ENCODE data around the gene MINPP1. TPM values are rescaled to one million over a fixed set of nuclear protein-coding genes. Genes with fewer than 3 reads are reported as not detected.
A peak's percentile ranks its signal among the peaks of the same experiment; 100 is the strongest.

Gene MINPP1
- total and polyA plus RNA-seq, 4 donors: 19.1 to 111 (median 24.6) TPM

GRCh38 chr10:87504307-87504639 is 420 bp upstream of the MINPP1 start:
- 7% methylated on average over 10 of the region's 10 CpGs for WGBS
- TF ChIP-seq GABPA (IDR thresholded peaks at IDR 0.05 in 1 of 2, conservative IDR thresholded peaks at IDR 0.05 in 1 of 2): no peak
- no peak for TF ChIP-seq ZBTB33 (IDR thresholded peaks at IDR 0.05)
- TF ChIP-seq EGR1 (IDR thresholded peaks at IDR 0.05; ENCODE audit: low read depth in 2 of 2): peak in 1 of 2 donors; percentile 34
- peaks cover 0 to 47% (median 40%) of the 10 kb centered on the region in 4 donors for H3K4me1 ChIP-seq (ENCODE audit: control insufficient read depth in 4 of 4, insufficient read depth in 4 of 4, low read length in 3 of 4)
- H3K9me3 ChIP-seq (ENCODE audit: control insufficient read depth in 4 of 4, low read length in 3 of 4): no peaks in the 10 kb centered on the region
- peak overlapping the region in 1 of 2 donors; percentile 49 for H3K9ac ChIP-seq (ENCODE audit: low read depth in 1 of 2, low read length in 2 of 2)
- H3K27me3 ChIP-seq (ENCODE audit: control insufficient read depth in 4 of 4, insufficient read depth in 4 of 4, low read length in 3 of 4): no peaks in the 10 kb centered on the region
- no peak for DNase-seq (ENCODE audit: low spot score)
- H3K36me3 ChIP-seq (ENCODE audit: control insufficient read depth in 4 of 4, insufficient read depth in 3 of 4, low read depth in 1 of 4, low read length in 3 of 4): no peaks in the 10 kb centered on the region
- H3K27ac ChIP-seq (ENCODE audit: low read depth in 1 of 2, low read length in 2 of 2): peak overlapping the region; percentile 76 to 86
- peak overlapping the region; percentile 74 to 94 (median 91) for H3K4me3 ChIP-seq (ENCODE audit: low read depth in 1 of 3, low read length in 3 of 3)

GRCh38 chr10:87505366-87506111 is 846 bp downstream of the MINPP1 start:
- TF ChIP-seq HNF4A (conservative IDR thresholded peaks at IDR 0.05) (peak in 1 of 2 donors; percentile 5), RXRA (IDR thresholded peaks at IDR 0.05) (no peak), CTCF (IDR thresholded peaks at IDR 0.05; ENCODE audit: low read depth, low read length, missing input control) (peak; percentile 29), FOXA1 (IDR thresholded peaks at IDR 0.05) (no peak), RAD21 (IDR thresholded peaks at IDR 0.05) (peak; percentile 49 to 62), GABPA (IDR thresholded peaks at IDR 0.05 in 1 of 2, conservative IDR thresholded peaks at IDR 0.05 in 1 of 2) (no peak), ATF3 (IDR thresholded peaks at IDR 0.05) (no peak)
- peak; percentile 75 for DNase-seq (ENCODE audit: low spot score)
- H3K9ac ChIP-seq (ENCODE audit: low read depth in 1 of 2, low read length in 2 of 2): peak overlapping the region; percentile 76 to 77
- no peaks in the 10 kb centered on the region for H3K27me3 ChIP-seq (ENCODE audit: control insufficient read depth in 4 of 4, insufficient read depth in 4 of 4, low read length in 3 of 4)
- H3K27ac ChIP-seq (ENCODE audit: low read depth in 1 of 2, low read length in 2 of 2): peak overlapping the region; percentile 76 to 86
- WGBS: under 1% methylated on average over 41 of the region's 41 CpGs
- H3K9me3 ChIP-seq (ENCODE audit: control insufficient read depth in 4 of 4, low read length in 3 of 4): no peaks in the 10 kb centered on the region
- H3K4me3 ChIP-seq (ENCODE audit: low read depth in 1 of 3, low read length in 3 of 3): peak overlapping the region; percentile 74 to 94 (median 91)
- peaks cover 0 to 48% (median 38%) of the 10 kb centered on the region in 4 donors for H3K4me1 ChIP-seq (ENCODE audit: control insufficient read depth in 4 of 4, insufficient read depth in 4 of 4, low read length in 3 of 4)
- no peaks in the 10 kb centered on the region for H3K36me3 ChIP-seq (ENCODE audit: control insufficient read depth in 4 of 4, insufficient read depth in 3 of 4, low read depth in 1 of 4, low read length in 3 of 4)

GRCh38 chr10:87506956-87507355 is 2.3 kb downstream of the MINPP1 start:
- H3K9ac ChIP-seq (ENCODE audit: low read depth in 1 of 2, low read length in 2 of 2): peak overlapping the region; percentile 76 to 77
- peak overlapping the region in 1 of 2 donors; percentile 76 for H3K27ac ChIP-seq (ENCODE audit: low read depth in 1 of 2, low read length in 2 of 2)
- H3K4me3 ChIP-seq (ENCODE audit: low read depth in 1 of 3, low read length in 3 of 3): peak overlapping the region; percentile 5 to 91 (median 74)
- no peaks in the 10 kb centered on the region for H3K9me3 ChIP-seq (ENCODE audit: control insufficient read depth in 4 of 4, low read length in 3 of 4)
- WGBS: 66% methylated on average over 3 of the region's 3 CpGs
- peaks cover 0 to 9% (median 1%) of the 10 kb centered on the region in 4 donors for H3K36me3 ChIP-seq (ENCODE audit: control insufficient read depth in 4 of 4, insufficient read depth in 3 of 4, low read depth in 1 of 4, low read length in 3 of 4)
- H3K4me1 ChIP-seq (ENCODE audit: control insufficient read depth in 4 of 4, insufficient read depth in 4 of 4, low read length in 3 of 4): peaks cover 0 to 42% (median 33%) of the 10 kb centered on the region in 4 donors
- DNase-seq (ENCODE audit: low spot score): no peak
- no peaks in the 10 kb centered on the region for H3K27me3 ChIP-seq (ENCODE audit: control insufficient read depth in 4 of 4, insufficient read depth in 4 of 4, low read length in 3 of 4)
- no peak for TF ChIP-seq GABPA (IDR thresholded peaks at IDR 0.05 in 1 of 2, conservative IDR thresholded peaks at IDR 0.05 in 1 of 2)
- TF ChIP-seq TAF1 (conservative IDR thresholded peaks at IDR 0.05): no peak
- TF ChIP-seq RAD21 (IDR thresholded peaks at IDR 0.05): no peak
- no peak for TF ChIP-seq MAX (IDR thresholded peaks at IDR 0.05)
- no peak for TF ChIP-seq REST (IDR thresholded peaks at IDR 0.05)
- TF ChIP-seq FOXA2 (IDR thresholded peaks at IDR 0.05): no peak
- no peak for TF ChIP-seq HNF4G (IDR thresholded peaks at IDR 0.05)
- no peak for TF ChIP-seq FOXA1 (IDR thresholded peaks at IDR 0.05)
- no peak for TF ChIP-seq HNF4A (conservative IDR thresholded peaks at IDR 0.05)
- TF ChIP-seq SP1 (IDR thresholded peaks at IDR 0.05): no peak
- TF ChIP-seq ZBTB33 (IDR thresholded peaks at IDR 0.05): no peak
- no peak for TF ChIP-seq YY1 (IDR thresholded peaks at IDR 0.05)
- TF ChIP-seq NR2F2 (IDR thresholded peaks at IDR 0.05): no peak

Data from liver (tissue), 9 donors.